Fibroblast of the conjunctiva (primary cell): ENCODE results near the gene FAM161B.
A peak's percentile ranks its signal among the peaks of the same experiment; 100 is the strongest.
"Not testable (repeated sequence)": the region's sequence is repeated elsewhere in the genome, so short reads cannot be mapped to it uniquely, and the experiment has no call there.

Source experiments
- DNase-seq: peaks from one replicate; pipeline ENCODE4 v3.0.0-alpha.2; 2010; ENCODE audit warnings: low read depth

FAM161B gene

GRCh38 chr14:73949752-73950734 lies at the start of gene FAM161B, which contains the start of gene COQ6:
Gene FAM161B, minus strand, starts transcription at chr14:73950094. Its CDS starts 68 bp downstream, at chr14:73950026.
Gene COQ6, plus strand, starts transcription at chr14:73950302. Its CDS starts 31 bp downstream, at chr14:73950333.
- DNase-seq = peak; percentile 89

- DNase-seq = no peak
Observed at GRCh38 chr14:73998726-73999125, 48.8 kb upstream of the FAM161B start.

- DNase-seq = no peak
Observed at GRCh38 chr14:73997944-73998447, 48.1 kb upstream of the FAM161B start.

GRCh38 chr14:73997108-73997943 lies 47.4 kb upstream of the FAM161B start:
- DNase-seq = no peak

GRCh38 chr14:73996731-73997107 lies 46.8 kb upstream of the FAM161B start:
- DNase-seq = no peak

- no peak for DNase-seq
Observed at GRCh38 chr14:73995977-73996378, 46.1 kb upstream of the FAM161B start.

GRCh38 chr14:73994926-73995325 lies 45.0 kb upstream of the FAM161B start:
- not testable (repeated sequence) for DNase-seq

GRCh38 chr14:73991092-73991491 lies 41.2 kb upstream of the FAM161B start:
- no peak for DNase-seq

- DNase-seq = not testable (repeated sequence)
Observed at GRCh38 chr14:73988656-73989055, 38.8 kb upstream of the FAM161B start.

GRCh38 chr14:73988065-73988464 lies 38.2 kb upstream of the FAM161B start:
- no peak for DNase-seq

GRCh38 chr14:73977896-73978295 lies 28.0 kb upstream of the FAM161B start:
- DNase-seq = no peak

GRCh38 chr14:73976125-73976524 lies 26.2 kb upstream of the FAM161B start:
- no peak for DNase-seq

GRCh38 chr14:73973497-73973896 lies 23.6 kb upstream of the FAM161B start:
- no peak for DNase-seq

- DNase-seq = no peak
Observed at GRCh38 chr14:73968885-73969284, 19.0 kb upstream of the FAM161B start.

- DNase-seq = no peak
Observed at GRCh38 chr14:73965216-73965615, 15.3 kb upstream of the FAM161B start.

- no peak for DNase-seq
Observed at GRCh38 chr14:73961192-73961591, 11.3 kb upstream of the FAM161B start.

- DNase-seq = no peak
Observed at GRCh38 chr14:73958591-73958990, 8.7 kb upstream of the FAM161B start.

GRCh38 chr14:73955674-73956073 lies 5.8 kb upstream of the FAM161B start:
- no peak for DNase-seq

GRCh38 chr14:73953731-73954130 lies 3.8 kb upstream of the FAM161B start:
- no peak for DNase-seq

GRCh38 chr14:73945159-73945670 lies 4.7 kb downstream of the FAM161B start:
- no peak for DNase-seq

GRCh38 chr14:73944432-73945158 lies 5.3 kb downstream of the FAM161B start:
- DNase-seq = no peak

- DNase-seq = peak; percentile 52
Observed at GRCh38 chr14:73943083-73943482, 6.8 kb downstream of the FAM161B start.
